Testis (tissue), 3 donors: ENCODE measurements around the gene PRKAR2B. TPM values are rescaled to one million over a fixed set of nuclear protein-coding genes. Genes with fewer than 3 reads are reported as not detected.

Source experiments
- DNase-seq: peaks from one replicate; pipeline ENCODE4 v3.0.0-alpha.2; 2019
- H3K27ac ChIP-seq, 2 donors: fragments of 200-600 bp; sonication (generic); one replicate each; pipeline ENCODE4 v1.5.1; 2019
- H3K27me3 ChIP-seq: fragments of 200-600 bp; sonication (generic); one replicate; pipeline ENCODE4 v1.5.1; 2019
- H3K36me3 ChIP-seq: fragments of 200-600 bp; sonication (generic); one replicate; pipeline ENCODE4 v1.5.1; 2017; ENCODE audit warnings: low read depth; ENCODE audit errors: missing control alignments
- H3K4me1 ChIP-seq: fragments of 200-600 bp; sonication (generic); one replicate; pipeline ENCODE4 v1.5.1; 2019
- H3K4me3 ChIP-seq, 2 donors: fragments of 200-600 bp; sonication (generic); one replicate each; pipeline ENCODE4 v1.5.1; 2017 to 2019
- H3K9me3 ChIP-seq: fragments of 200-600 bp; sonication (generic); one replicate; pipeline ENCODE4 v1.5.1; 2017
- CTCF ChIP-seq, 3 experiments: fragments of 450-650 bp in 2 of 3; fragments of 200-600 bp in 1 of 3; sonication (generic) in 1 of 3; IDR thresholded peaks; one replicate each; pipeline ENCODE4 v1.5.1; 2016 to 2019; ENCODE audit warnings: antibody characterized with exemption in 3 of 3, mild to moderate bottlenecking in 2 of 3, moderate library complexity in 1 of 3
- POLR2A ChIP-seq: fragments of 450-650 bp; IDR thresholded peaks from one replicate; pipeline ENCODE4 v1.6.1; 2017; ENCODE audit warnings: antibody characterized with exemption, mild to moderate bottlenecking, moderate library complexity
- WGBS, 2 donors: methylation state at CpG; one replicate each; pipeline ENCODE4 v1.1.5; 2018; 5-methylcytosine and 5-hydroxymethylcytosine counted together
- intact Hi-C: fragments of 100-400 bp; cut with DNase I; formaldehyde crosslinking; loops from one replicate; pipeline ENCODE4 v1.15.1; 2023; ENCODE audit warnings: low total_unique reads
- polyA plus RNA-seq: library from polyadenylated mRNA; stranded (reverse); fragments of 350-450 nt; fragmentation: Illumina TruSeq; extraction: RNeasy Lipid Tissue Mini Kit (QIAGEN cat#74804); gene quantifications from one replicate; pipeline ENCODE4 v1.2.3, GENCODE V29; 2014; ENCODE audit warnings: low read depth, low replicate concordance; ENCODE audit not compliant: insufficient read depth
- total RNA-seq, 2 donors: library from RNA; depleted of rRNA; stranded (reverse); fragments of >200 nt; gene quantifications; one replicate each; pipeline ENCODE4 v1.2.3, GENCODE V29; 2016

PRKAR2B gene
- total and polyA plus RNA-seq, 3 donors from 2014 or later: 51.7 to 81.8 (median 66.3) TPM

GRCh38 chr7:107070710-107071109 lies 26.2 kb downstream of the PRKAR2B start:
- DNase-seq: no peak
- TF ChIP-seq POLR2A: no peak
- no peak for TF ChIP-seq CTCF (IDR thresholded peaks at IDR 0.05)
- peaks cover 20% of the 10 kb centered on the region for H3K4me1 ChIP-seq
- WGBS, 2 donors: 63 to 90% methylated on average over 2 of the region's 2 CpGs
- intact Hi-C loops: no loop called here
- H3K27me3 ChIP-seq: no peaks in the 10 kb centered on the region
- H3K9me3 ChIP-seq: no peaks in the 10 kb centered on the region
- no peak overlapping the region for H3K4me3 ChIP-seq
- no peaks in the 10 kb centered on the region for H3K36me3 ChIP-seq
- no peak overlapping the region for H3K27ac ChIP-seq

GRCh38 chr7:107071129-107071528 lies 26.6 kb downstream of the PRKAR2B start:
- H3K4me3 ChIP-seq: no peak overlapping the region
- no peak overlapping the region for H3K27ac ChIP-seq
- DNase-seq: no peak
- intact Hi-C loops: no loop called here
- TF ChIP-seq POLR2A: no peak
- H3K36me3 ChIP-seq: no peaks in the 10 kb centered on the region
- no peaks in the 10 kb centered on the region for H3K9me3 ChIP-seq
- 95% methylated on average over 3 of the region's 3 CpGs for WGBS, 2 donors
- peaks cover 20% of the 10 kb centered on the region for H3K4me1 ChIP-seq
- H3K27me3 ChIP-seq: no peaks in the 10 kb centered on the region

- peaks cover 20% of the 10 kb centered on the region for H3K4me1 ChIP-seq
- no peak overlapping the region for H3K27ac ChIP-seq
- intact Hi-C loops: no loop called here
- no peaks in the 10 kb centered on the region for H3K27me3 ChIP-seq
- no peaks in the 10 kb centered on the region for H3K36me3 ChIP-seq
- no peaks in the 10 kb centered on the region for H3K9me3 ChIP-seq
- no peak overlapping the region for H3K4me3 ChIP-seq
- DNase-seq: no peak
- WGBS, 2 donors: 94 to 100% methylated on average over 1 of the region's 1 CpG
- TF ChIP-seq CTCF (IDR thresholded peaks at IDR 0.05) (no peak), POLR2A (no peak)
Observed at GRCh38 chr7:107072133-107072532, 27.6 kb downstream of the PRKAR2B start.

GRCh38 chr7:107075863-107076574 lies 31.5 kb downstream of the PRKAR2B start:
- WGBS, 2 donors: 69 to 83% methylated on average over 6 of the region's 6 CpGs
- Histone ChIP-seq H3K9me3 (no peaks in the 10 kb centered on the region), H3K27me3 (no peaks in the 10 kb centered on the region), H3K4me1 (peaks cover 19% of the 10 kb centered on the region), H3K4me3 (no peak overlapping the region), H3K36me3 (no peaks in the 10 kb centered on the region), H3K27ac (no peak overlapping the region)
- intact Hi-C loops: no loop called here
- no peak for TF ChIP-seq POLR2A
- TF ChIP-seq CTCF (IDR thresholded peaks at IDR 0.05): no peak
- no peak for DNase-seq

- WGBS, 2 donors: 70 to 77% methylated on average over 8 of the region's 8 CpGs
- intact Hi-C loops: no loop called here
Observed at GRCh38 chr7:107076781-107077698, 32.5 kb downstream of the PRKAR2B start.

More at GRCh38 chr7:107076781-107077698, 32.5 kb downstream of the PRKAR2B start:
- no peak for DNase-seq
- Histone ChIP-seq H3K4me3 (no peak overlapping the region), H3K9me3 (no peaks in the 10 kb centered on the region), H3K36me3 (no peaks in the 10 kb centered on the region), H3K27me3 (no peaks in the 10 kb centered on the region), H3K27ac (no peak overlapping the region), H3K4me1 (peaks cover 20% of the 10 kb centered on the region)
- TF ChIP-seq POLR2A (no peak), CTCF (IDR thresholded peaks at IDR 0.05) (no peak)
